ENCODE measurements around the gene MRPL42.
"Not testable (repeated sequence)": the region's sequence is repeated elsewhere in the genome, so short reads cannot be mapped to it uniquely, and the experiment has no call there.

Gene MRPL42

GRCh38 chr12:93537769-93538168, 70.5 kb downstream of the MRPL42 start:
- Histone ChIP-seq H3K9me3 (ENCODE audit: control insufficient read depth in 1 of 2, low read length in 2 of 2) (no peaks in the 10 kb centered on the region), H3K36me3 (ENCODE audit: control insufficient read depth in 1 of 2, insufficient read depth in 2 of 2, low read length in 2 of 2) (no peaks in the 10 kb centered on the region), H3K27ac (ENCODE audit: low read depth, low read length) (no peak overlapping the region), H3K4me3 (ENCODE audit: low read depth in 1 of 2, low read length in 2 of 2) (no peak overlapping the region), H3K27me3 (ENCODE audit: control insufficient read depth in 1 of 2, insufficient read depth in 2 of 2, low read length in 2 of 2) (no peaks in the 10 kb centered on the region), H3K4me1 (ENCODE audit: control insufficient read depth in 1 of 2, insufficient read depth in 2 of 2, low read length in 2 of 2) (no peaks in the 10 kb centered on the region), H3K9ac (ENCODE audit: low read depth in 1 of 2, low read length in 2 of 2) (no peak overlapping the region)

GRCh38 chr12:93539821-93540220, 72.5 kb downstream of the MRPL42 start:
- Histone ChIP-seq H3K27me3 (ENCODE audit: control insufficient read depth in 1 of 2, insufficient read depth in 2 of 2, low read length in 2 of 2) (no peaks in the 10 kb centered on the region), H3K9me3 (ENCODE audit: control insufficient read depth in 1 of 2, low read length in 2 of 2) (no peaks in the 10 kb centered on the region), H3K36me3 (ENCODE audit: control insufficient read depth in 1 of 2, insufficient read depth in 2 of 2, low read length in 2 of 2) (no peaks in the 10 kb centered on the region), H3K4me3 (ENCODE audit: low read depth in 1 of 2, low read length in 2 of 2) (no peak overlapping the region), H3K9ac (ENCODE audit: low read depth in 1 of 2, low read length in 2 of 2) (no peak overlapping the region), H3K27ac (ENCODE audit: low read depth, low read length) (no peak overlapping the region), H3K4me1 (ENCODE audit: control insufficient read depth in 1 of 2, insufficient read depth in 2 of 2, low read length in 2 of 2) (no peaks in the 10 kb centered on the region)

- Histone ChIP-seq H3K9me3 (ENCODE audit: control insufficient read depth in 1 of 2, low read length in 2 of 2) (no peaks in the 10 kb centered on the region), H3K9ac (ENCODE audit: low read depth in 1 of 2, low read length in 2 of 2) (no peak overlapping the region), H3K27ac (ENCODE audit: low read depth, low read length) (no peak overlapping the region), H3K27me3 (ENCODE audit: control insufficient read depth in 1 of 2, insufficient read depth in 2 of 2, low read length in 2 of 2) (no peaks in the 10 kb centered on the region), H3K36me3 (ENCODE audit: control insufficient read depth in 1 of 2, insufficient read depth in 2 of 2, low read length in 2 of 2) (no peaks in the 10 kb centered on the region), H3K4me1 (ENCODE audit: control insufficient read depth in 1 of 2, insufficient read depth in 2 of 2, low read length in 2 of 2) (no peaks in the 10 kb centered on the region), H3K4me3 (ENCODE audit: low read depth in 1 of 2, low read length in 2 of 2) (no peak overlapping the region)
Observed at GRCh38 chr12:93540466-93540865, 73.2 kb downstream of the MRPL42 start.

- Histone ChIP-seq H3K36me3 (ENCODE audit: control insufficient read depth in 1 of 2, insufficient read depth in 2 of 2, low read length in 2 of 2) (no peaks in the 10 kb centered on the region), H3K4me3 (ENCODE audit: low read depth in 1 of 2, low read length in 2 of 2) (no peak overlapping the region), H3K9me3 (ENCODE audit: control insufficient read depth in 1 of 2, low read length in 2 of 2) (no peaks in the 10 kb centered on the region), H3K9ac (ENCODE audit: low read depth in 1 of 2, low read length in 2 of 2) (no peak overlapping the region), H3K27ac (ENCODE audit: low read depth, low read length) (no peak overlapping the region), H3K4me1 (ENCODE audit: control insufficient read depth in 1 of 2, insufficient read depth in 2 of 2, low read length in 2 of 2) (no peaks in the 10 kb centered on the region), H3K27me3 (ENCODE audit: control insufficient read depth in 1 of 2, insufficient read depth in 2 of 2, low read length in 2 of 2) (no peaks in the 10 kb centered on the region)
Observed at GRCh38 chr12:93541578-93542225, 74.4 kb downstream of the MRPL42 start.

GRCh38 chr12:93547778-93548177, 80.5 kb downstream of the MRPL42 start:
- Histone ChIP-seq H3K27me3 (ENCODE audit: control insufficient read depth in 1 of 2, insufficient read depth in 2 of 2, low read length in 2 of 2) (no peaks in the 10 kb centered on the region), H3K4me1 (ENCODE audit: control insufficient read depth in 1 of 2, insufficient read depth in 2 of 2, low read length in 2 of 2) (no peaks in the 10 kb centered on the region), H3K27ac (ENCODE audit: low read depth, low read length) (no peak overlapping the region), H3K4me3 (ENCODE audit: low read depth in 1 of 2, low read length in 2 of 2) (no peak overlapping the region), H3K9ac (ENCODE audit: low read depth in 1 of 2, low read length in 2 of 2) (no peak overlapping the region), H3K36me3 (ENCODE audit: control insufficient read depth in 1 of 2, insufficient read depth in 2 of 2, low read length in 2 of 2) (no peaks in the 10 kb centered on the region), H3K9me3 (ENCODE audit: control insufficient read depth in 1 of 2, low read length in 2 of 2) (no peaks in the 10 kb centered on the region)

- no peaks in the 10 kb centered on the region for H3K9me3 ChIP-seq (ENCODE audit: control insufficient read depth in 1 of 2, low read length in 2 of 2)
- no peaks in the 10 kb centered on the region for H3K4me1 ChIP-seq (ENCODE audit: control insufficient read depth in 1 of 2, insufficient read depth in 2 of 2, low read length in 2 of 2)
- no peaks in the 10 kb centered on the region for H3K27me3 ChIP-seq (ENCODE audit: control insufficient read depth in 1 of 2, insufficient read depth in 2 of 2, low read length in 2 of 2)
- no peak overlapping the region for H3K9ac ChIP-seq (ENCODE audit: low read depth in 1 of 2, low read length in 2 of 2)
- no peaks in the 10 kb centered on the region for H3K36me3 ChIP-seq (ENCODE audit: control insufficient read depth in 1 of 2, insufficient read depth in 2 of 2, low read length in 2 of 2)
- no peak overlapping the region for H3K27ac ChIP-seq (ENCODE audit: low read depth, low read length)
- no peak overlapping the region for H3K4me3 ChIP-seq (ENCODE audit: low read depth in 1 of 2, low read length in 2 of 2)
Observed at GRCh38 chr12:93549174-93549573, 81.9 kb downstream of the MRPL42 start.

- H3K9me3 ChIP-seq (ENCODE audit: control insufficient read depth in 1 of 2, low read length in 2 of 2) = no peaks in the 10 kb centered on the region
- H3K4me1 ChIP-seq (ENCODE audit: control insufficient read depth in 1 of 2, insufficient read depth in 2 of 2, low read length in 2 of 2) = no peaks in the 10 kb centered on the region
- H3K4me3 ChIP-seq (ENCODE audit: low read depth in 1 of 2, low read length in 2 of 2) = no peak overlapping the region
- no peaks in the 10 kb centered on the region for H3K27me3 ChIP-seq (ENCODE audit: control insufficient read depth in 1 of 2, insufficient read depth in 2 of 2, low read length in 2 of 2)
- H3K27ac ChIP-seq (ENCODE audit: low read depth, low read length) = no peak overlapping the region
- H3K36me3 ChIP-seq (ENCODE audit: control insufficient read depth in 1 of 2, insufficient read depth in 2 of 2, low read length in 2 of 2) = no peaks in the 10 kb centered on the region
- H3K9ac ChIP-seq (ENCODE audit: low read depth in 1 of 2, low read length in 2 of 2) = no peak overlapping the region
Observed at GRCh38 chr12:93550748-93551611, 83.7 kb downstream of the MRPL42 start.

GRCh38 chr12:93552427-93552826, 85.1 kb downstream of the MRPL42 start:
- Histone ChIP-seq H3K9ac (ENCODE audit: low read depth in 1 of 2, low read length in 2 of 2) (no peak overlapping the region), H3K4me1 (ENCODE audit: control insufficient read depth in 1 of 2, insufficient read depth in 2 of 2, low read length in 2 of 2) (no peaks in the 10 kb centered on the region), H3K4me3 (ENCODE audit: low read depth in 1 of 2, low read length in 2 of 2) (no peak overlapping the region), H3K36me3 (ENCODE audit: control insufficient read depth in 1 of 2, insufficient read depth in 2 of 2, low read length in 2 of 2) (no peaks in the 10 kb centered on the region), H3K27ac (ENCODE audit: low read depth, low read length) (no peak overlapping the region), H3K9me3 (ENCODE audit: control insufficient read depth in 1 of 2, low read length in 2 of 2) (no peaks in the 10 kb centered on the region), H3K27me3 (ENCODE audit: control insufficient read depth in 1 of 2, insufficient read depth in 2 of 2, low read length in 2 of 2) (no peaks in the 10 kb centered on the region)

- not testable (repeated sequence) for H3K36me3 ChIP-seq (ENCODE audit: control insufficient read depth in 1 of 2, insufficient read depth in 2 of 2, low read length in 2 of 2); H3K9ac ChIP-seq (ENCODE audit: low read depth in 1 of 2, low read length in 2 of 2); H3K27me3 ChIP-seq (ENCODE audit: control insufficient read depth in 1 of 2, insufficient read depth in 2 of 2, low read length in 2 of 2); H3K4me1 ChIP-seq (ENCODE audit: control insufficient read depth in 1 of 2, insufficient read depth in 2 of 2, low read length in 2 of 2); H3K9me3 ChIP-seq (ENCODE audit: control insufficient read depth in 1 of 2, low read length in 2 of 2); H3K4me3 ChIP-seq (ENCODE audit: low read depth in 1 of 2, low read length in 2 of 2); H3K27ac ChIP-seq (ENCODE audit: low read depth, low read length)
Observed at GRCh38 chr12:93557879-93558278, 90.6 kb downstream of the MRPL42 start.

- not testable (repeated sequence) for H3K9ac ChIP-seq (ENCODE audit: low read depth in 1 of 2, low read length in 2 of 2); H3K4me3 ChIP-seq (ENCODE audit: low read depth in 1 of 2, low read length in 2 of 2); H3K4me1 ChIP-seq (ENCODE audit: control insufficient read depth in 1 of 2, insufficient read depth in 2 of 2, low read length in 2 of 2); H3K9me3 ChIP-seq (ENCODE audit: control insufficient read depth in 1 of 2, low read length in 2 of 2); H3K36me3 ChIP-seq (ENCODE audit: control insufficient read depth in 1 of 2, insufficient read depth in 2 of 2, low read length in 2 of 2); H3K27ac ChIP-seq (ENCODE audit: low read depth, low read length); H3K27me3 ChIP-seq (ENCODE audit: control insufficient read depth in 1 of 2, insufficient read depth in 2 of 2, low read length in 2 of 2)
Observed at GRCh38 chr12:93558685-93559084, 91.4 kb downstream of the MRPL42 start.
